HUES64 (cell line): Measurements from ENCODE around the gene DDX1.

ENCODE experiments used
- H3K27ac ChIP-seq: 2 replicates; pipeline ENCODE4 v1.7.0; 2013; ENCODE audit warnings: low read depth, low read length, inconsistent platforms
- H3K27me3 ChIP-seq: 2 replicates; pipeline ENCODE4 v1.6.1; 2013; ENCODE audit warnings: mild to moderate bottlenecking, low read length; ENCODE audit not compliant: insufficient read depth
- H3K36me3 ChIP-seq: 2 replicates; pipeline ENCODE4 v1.6.1; 2013; ENCODE audit warnings: mild to moderate bottlenecking, low read length; ENCODE audit not compliant: insufficient read depth
- H3K4me1 ChIP-seq: 2 replicates; pipeline ENCODE4 v1.6.1; 2013; ENCODE audit warnings: mild to moderate bottlenecking, low read length, moderate library complexity; ENCODE audit not compliant: insufficient read depth
- H3K4me3 ChIP-seq: 2 replicates; pipeline ENCODE4 v1.5.1; 2013; ENCODE audit warnings: mild to moderate bottlenecking, low read length, moderate library complexity
- H3K9ac ChIP-seq: 2 replicates; pipeline ENCODE4 v1.6.1; 2013; ENCODE audit warnings: mild to moderate bottlenecking, low read depth, low read length
- H3K9me3 ChIP-seq: 2 replicates; pipeline ENCODE4 v1.6.1; 2013; ENCODE audit warnings: low read depth, low read length; ENCODE audit not compliant: insufficient read depth
- WGBS: fragments of 150-250, 120-280 bp; methylation state at CpG from one replicate; pipeline ENCODE4 v1.1.7; 2013; ENCODE audit warnings: missing lambda C conversion rate; 5-methylcytosine and 5-hydroxymethylcytosine counted together

The DDX1 gene

DNA sequence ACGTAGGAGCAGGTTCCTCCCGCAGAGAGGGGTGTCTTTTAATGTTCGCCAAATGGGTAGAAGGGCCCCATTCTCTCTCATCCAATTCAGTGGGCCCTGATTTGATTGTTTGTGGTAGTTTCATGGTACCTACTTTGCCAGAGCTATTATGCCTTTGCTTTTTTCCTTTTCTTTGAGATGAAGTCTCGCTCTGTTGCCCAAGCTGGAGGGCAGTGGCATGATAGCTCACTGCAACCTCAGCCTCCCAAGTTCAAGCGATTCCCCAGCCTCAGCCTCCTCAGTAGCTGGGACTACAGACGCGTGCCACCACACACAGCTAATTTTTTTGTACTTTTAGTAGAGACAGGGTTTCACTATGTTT, 59.7 kb downstream of the DDX1 start:
- Histone ChIP-seq H3K4me1 (no peaks in the 10 kb centered on the region), H3K27ac (no peak overlapping the region)
- WGBS, result 90% methylated on average over 7 of the region's 7 CpGs

GRCh38 chr2:15652252-15652651, 60.6 kb downstream of the DDX1 start:
- no peaks in the 10 kb centered on the region for H3K36me3 ChIP-seq
- 86% methylated on average over 8 of the region's 8 CpGs for WGBS
- no peak overlapping the region for H3K9ac ChIP-seq
- H3K4me3 ChIP-seq, result no peak overlapping the region
- no peaks in the 10 kb centered on the region for H3K4me1 ChIP-seq
- no peaks in the 10 kb centered on the region for H3K9me3 ChIP-seq
- no peaks in the 10 kb centered on the region for H3K27me3 ChIP-seq
- no peak overlapping the region for H3K27ac ChIP-seq

More for the DNA sequence above, 59.7 kb downstream of the DDX1 start:
- Histone ChIP-seq H3K9ac (no peak overlapping the region), H3K9me3 (no peaks in the 10 kb centered on the region), H3K36me3 (no peaks in the 10 kb centered on the region), H3K27me3 (no peaks in the 10 kb centered on the region), H3K4me3 (no peak overlapping the region)

DNA sequence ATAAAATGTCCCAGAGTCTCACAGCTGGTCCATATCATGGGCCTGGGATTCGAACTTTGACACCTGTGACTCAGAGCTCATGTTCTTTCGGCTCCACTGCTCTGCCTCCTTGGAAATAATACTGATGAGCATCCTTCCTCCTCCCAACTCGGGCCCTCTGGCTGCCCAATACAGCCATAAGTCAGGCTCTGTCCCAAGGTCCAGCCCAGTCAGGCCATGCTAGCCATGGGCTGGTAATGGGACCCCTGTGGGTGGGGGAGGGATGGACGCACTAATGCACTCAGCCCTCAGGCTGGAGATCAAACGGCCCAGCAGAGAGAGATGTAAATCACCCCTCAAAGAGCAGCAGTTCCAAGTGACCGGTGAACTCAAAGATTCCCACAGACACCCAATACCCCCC, 61.1 kb downstream of the DDX1 start:
- Histone ChIP-seq H3K4me3 (no peak overlapping the region), H3K27me3 (no peaks in the 10 kb centered on the region), H3K36me3 (no peaks in the 10 kb centered on the region), H3K27ac (no peak overlapping the region), H3K9me3 (no peaks in the 10 kb centered on the region), H3K4me1 (no peaks in the 10 kb centered on the region), H3K9ac (no peak overlapping the region)
- WGBS, result 68% methylated on average over 6 of the region's 6 CpGs

- Histone ChIP-seq H3K4me1 (no peaks in the 10 kb centered on the region), H3K9ac (no peak overlapping the region), H3K36me3 (no peaks in the 10 kb centered on the region), H3K9me3 (no peaks in the 10 kb centered on the region), H3K4me3 (no peak overlapping the region), H3K27ac (no peak overlapping the region), H3K27me3 (no peaks in the 10 kb centered on the region)
- 92% methylated on average over 31 of the region's 31 CpGs for WGBS
These were observed 62.4 kb downstream of the DDX1 start for GRCh38 chr2:15653806-15654726.

- Histone ChIP-seq H3K9me3 (no peaks in the 10 kb centered on the region), H3K27me3 (no peaks in the 10 kb centered on the region), H3K9ac (no peak overlapping the region), H3K4me3 (no peak overlapping the region), H3K4me1 (no peaks in the 10 kb centered on the region), H3K27ac (no peak overlapping the region), H3K36me3 (no peaks in the 10 kb centered on the region)
- WGBS, result 96% methylated on average over 9 of the region's 9 CpGs
These were observed 63.0 kb downstream of the DDX1 start for GRCh38 chr2:15654727-15655073.

- Histone ChIP-seq H3K9me3 (no peaks in the 10 kb centered on the region), H3K4me1 (no peaks in the 10 kb centered on the region), H3K9ac (no peak overlapping the region), H3K27ac (no peak overlapping the region), H3K4me3 (no peak overlapping the region), H3K27me3 (no peaks in the 10 kb centered on the region), H3K36me3 (no peaks in the 10 kb centered on the region)
- 95% methylated on average over 7 of the region's 7 CpGs for WGBS
These were observed 63.6 kb downstream of the DDX1 start for GRCh38 chr2:15655123-15655887.

- Histone ChIP-seq H3K4me1 (no peaks in the 10 kb centered on the region), H3K36me3 (no peaks in the 10 kb centered on the region), H3K4me3 (no peak overlapping the region), H3K9me3 (no peaks in the 10 kb centered on the region), H3K9ac (no peak overlapping the region), H3K27ac (no peak overlapping the region), H3K27me3 (no peaks in the 10 kb centered on the region)
- 93% methylated on average over 7 of the region's 8 CpGs for WGBS
These were observed 64.4 kb downstream of the DDX1 start for GRCh38 chr2:15656090-15656489.

DNA sequence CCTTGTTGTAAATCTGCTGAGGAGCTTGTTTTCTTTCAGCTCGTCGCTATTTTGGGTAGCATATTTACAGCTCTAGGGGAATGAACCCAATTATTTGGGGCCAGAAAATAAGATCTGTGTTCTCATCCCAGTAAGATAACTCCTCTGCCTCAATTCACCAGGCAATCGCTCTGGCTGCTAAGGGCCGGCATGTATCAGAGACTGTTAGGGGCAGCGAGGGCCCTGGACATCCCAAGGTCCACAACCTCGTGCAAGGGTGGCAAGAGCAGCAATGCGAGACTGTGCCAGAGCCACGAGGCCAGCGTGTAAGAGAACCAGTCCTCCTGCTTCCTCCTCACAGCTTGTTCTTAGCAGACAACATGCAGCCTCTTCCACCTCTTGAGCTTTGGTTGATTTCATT, 66.1 kb downstream of the DDX1 start:
- H3K27me3 ChIP-seq, result no peaks in the 10 kb centered on the region
- H3K27ac ChIP-seq, result no peak overlapping the region
- no peak overlapping the region for H3K9ac ChIP-seq
- 95% methylated on average over 9 of the region's 9 CpGs for WGBS
- H3K4me1 ChIP-seq, result no peaks in the 10 kb centered on the region
- no peaks in the 10 kb centered on the region for H3K36me3 ChIP-seq
- no peaks in the 10 kb centered on the region for H3K9me3 ChIP-seq
- H3K4me3 ChIP-seq, result no peak overlapping the region

GRCh38 chr2:15658911-15659310, 67.2 kb downstream of the DDX1 start:
- Histone ChIP-seq H3K4me1 (no peaks in the 10 kb centered on the region), H3K9ac (no peak overlapping the region), H3K27me3 (no peaks in the 10 kb centered on the region), H3K9me3 (0 out of 2 replicates have a peak, but pooled peaks cover 2% of the 10 kb centered on the region), H3K4me3 (no peak overlapping the region), H3K27ac (no peak overlapping the region), H3K36me3 (no peaks in the 10 kb centered on the region)
- whole genome bisulfite sequencing, result 94% methylated on average over 4 of the region's 4 CpGs

DNA sequence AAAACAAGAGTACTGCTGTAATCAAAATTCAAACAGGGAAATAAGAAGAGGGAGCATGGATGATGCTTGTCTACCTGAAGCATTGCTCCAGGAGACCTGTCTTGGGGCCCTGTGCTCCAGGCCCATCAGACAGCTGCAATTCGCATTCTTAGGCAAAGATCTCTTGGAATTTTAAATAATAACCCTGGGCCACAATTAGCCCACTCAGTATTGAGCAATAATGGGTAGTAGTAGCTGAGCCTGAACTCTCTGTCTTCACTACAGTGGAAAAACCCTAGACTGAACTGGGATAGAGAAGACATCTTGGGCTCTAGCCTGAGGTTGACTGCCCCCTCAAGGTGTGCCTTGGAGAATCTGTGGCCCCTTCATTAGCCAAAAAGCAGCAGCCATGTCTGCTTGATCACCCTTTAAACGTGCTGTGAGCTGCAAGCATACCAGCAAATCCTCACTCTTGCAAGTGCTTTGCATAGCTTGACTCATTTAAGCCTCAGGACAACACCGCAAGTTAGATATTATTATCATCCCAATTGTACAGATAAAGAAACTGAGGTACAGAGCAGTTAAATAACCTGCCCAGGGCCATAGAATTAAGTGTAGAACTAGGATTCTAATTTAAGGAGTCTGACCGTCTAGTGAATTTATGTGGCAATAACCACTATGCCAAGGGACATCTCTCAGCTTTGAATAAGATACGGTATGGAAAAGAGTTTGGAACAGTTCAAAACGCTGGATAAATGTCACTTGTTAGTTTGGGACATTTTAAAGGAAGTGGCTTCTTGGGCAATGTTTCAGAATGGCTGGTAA, 69.0 kb downstream of the DDX1 start:
- WGBS, result 85% methylated on average over 6 of the region's 6 CpGs
- Histone ChIP-seq H3K27me3 (no peaks in the 10 kb centered on the region), H3K36me3 (no peaks in the 10 kb centered on the region), H3K4me3 (no peak overlapping the region), H3K9me3 (0 out of 2 replicates have a peak, but pooled peaks cover 3% of the 10 kb centered on the region), H3K4me1 (no peaks in the 10 kb centered on the region), H3K27ac (no peak overlapping the region), H3K9ac (no peak overlapping the region)

DNA sequence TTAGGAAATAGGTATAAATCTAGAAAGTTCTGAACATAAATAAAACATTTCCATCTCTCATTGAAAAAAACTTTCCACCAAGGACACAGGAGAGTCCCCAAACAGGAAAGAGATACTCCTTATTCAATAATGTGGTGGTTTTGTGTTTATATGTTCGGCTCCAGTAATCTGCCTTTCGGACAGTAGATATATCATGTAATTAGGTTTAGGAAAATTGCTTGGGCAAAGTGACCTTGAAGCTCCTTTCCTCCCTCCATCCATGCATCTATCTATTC, 69.6 kb downstream of the DDX1 start:
- WGBS, result no CpG with 5 or more reads among the region's 2 CpGs

More for the DNA sequence above, 69.6 kb downstream of the DDX1 start:
- H3K27me3 ChIP-seq, result no peaks in the 10 kb centered on the region
- no peak overlapping the region for H3K4me3 ChIP-seq
- no peaks in the 10 kb centered on the region for H3K4me1 ChIP-seq
- H3K9ac ChIP-seq, result no peak overlapping the region
- H3K9me3 ChIP-seq, result 0 out of 2 replicates have a peak, but pooled peaks cover 3% of the 10 kb centered on the region
- no peak overlapping the region for H3K27ac ChIP-seq
- H3K36me3 ChIP-seq, result no peaks in the 10 kb centered on the region
